HCT116 (cell line): Measurements from ENCODE around the gene F10. TPM values are rescaled to one million over a fixed set of nuclear protein-coding genes. Genes with fewer than 3 reads are reported as not detected.

Experiments used
- ATAC-seq: fragments of 200-7000 bp; cut with Tn5 transposase; 2 replicates; pipeline ENCODE4 v1.9.1; 2020; ENCODE audit warnings: mild to moderate bottlenecking, moderate library complexity
- BruUV-seq: library from RNA; stranded (reverse); fragments of 400-500 nt; replicated peaks from 2 replicates; lab custom pipeline; 2021; lab: Mats Ljungman, UMichigan
- CTCF ChIA-PET: fragments of 300-600 bp; sonication (Branson Sonifier 250); formaldehyde crosslinking; loops from one replicate; lab custom pipeline; 2021; ENCODE audit warnings: antibody characterized with exemption; lab: Charles Lee
- POLR2A ChIA-PET: fragments of 300-600, 350-600 bp; sonication (Branson Sonifier 250); formaldehyde crosslinking; loops from one replicate; lab custom pipeline; 2021; ENCODE audit warnings: antibody characterized with exemption; lab: Charles Lee
- RAD21 ChIA-PET, 2 experiments: fragments of 300-600 bp; sonication (Branson Sonifier 250); formaldehyde crosslinking; loops; one replicate each; lab custom pipeline; 2023; ENCODE audit warnings: low total read pairs in 2 of 2; ENCODE audit not compliant: uncharacterized antibody in 2 of 2, unreplicated experiment in 2 of 2, low non-redundant PET in 1 of 2; lab: Charles Lee
- DNase-seq: peaks from one replicate; pipeline ENCODE4 v3.0.0-alpha.2; 2010; ENCODE audit warnings: low read depth, low spot score
- H2AFZ ChIP-seq: fragments of 200-600 bp; shearing (Covaris generic), sonication (generic); 2 replicates; pipeline ENCODE4 v1.6.1; 2017; ENCODE audit warnings: low read depth, mixed run types, mixed read lengths, antibody characterized with exemption, low read length; ENCODE audit not compliant: poor library complexity, severe bottlenecking
- H3K27ac ChIP-seq: 2 replicates; pipeline ENCODE4 v1.5.1; 2012; ENCODE audit warnings: low read depth, low read length
- H3K27me3 ChIP-seq: fragments of 200-600 bp; sonication (generic); 2 replicates; pipeline ENCODE4 v1.6.1; 2016; ENCODE audit warnings: mixed run types, low read length, mixed read lengths; ENCODE audit not compliant: insufficient read depth
- H3K36me3 ChIP-seq, 2 experiments: fragments of 200-500 bp in 1 of 2; fragments of 200-600 bp in 1 of 2; sonication (Bioruptor generic) in 1 of 2; sonication (generic) in 1 of 2; 2 replicates each; pipeline versions ENCODE4 v1.5.1 to v1.6.1; 2014 to 2016; ENCODE audit warnings: low read length in 2 of 2, inconsistent platforms in 1 of 2, mixed read lengths in 1 of 2, mixed run types in 1 of 2; ENCODE audit not compliant: insufficient read depth in 2 of 2, control insufficient read depth in 1 of 2
- H3K4me1 ChIP-seq, 2 experiments: fragments of 200-600 bp in 1 of 2; sonication (generic) in 1 of 2; 2 replicates each; pipeline versions ENCODE4 v1.5.1 to v1.6.1; 2012 to 2017; ENCODE audit warnings: low read length in 2 of 2, inconsistent platforms in 1 of 2, mild to moderate bottlenecking in 1 of 2, mixed read lengths in 1 of 2, mixed run types in 1 of 2, moderate library complexity in 1 of 2; ENCODE audit not compliant: insufficient read depth in 2 of 2, control insufficient read depth in 1 of 2
- H3K4me2 ChIP-seq: fragments of 200-600 bp; sonication (generic); 2 replicates; pipeline ENCODE4 v1.6.1; 2017; ENCODE audit warnings: mixed run types, low read length, mixed read lengths
- H3K4me3 ChIP-seq, 2 experiments: fragments of 200-600 bp in 1 of 2; sonication (generic) in 1 of 2; replicated peaks in 1 of 2; 2 replicates each; pipeline ENCODE4 v1.5.1; 2011 to 2016; ENCODE audit warnings: low read length in 2 of 2, control low read depth in 1 of 2, low read depth in 1 of 2, mild to moderate bottlenecking in 1 of 2, mixed read lengths in 1 of 2, mixed run types in 1 of 2
- H3K79me2 ChIP-seq: fragments of 200-600 bp; sonication (generic); 2 replicates; pipeline ENCODE4 v1.6.1; 2017; ENCODE audit warnings: mild to moderate bottlenecking, mixed run types, low read length, moderate library complexity, mixed read lengths; ENCODE audit not compliant: insufficient read depth
- H3K9ac ChIP-seq: fragments of 200-600 bp; sonication (generic); 2 replicates; pipeline ENCODE4 v1.6.1; 2016; ENCODE audit warnings: low read length, mixed read lengths
- H3K9me2 ChIP-seq: fragments of 200-600 bp; sonication (generic), shearing (Covaris generic); 2 replicates; pipeline ENCODE4 v1.6.1; 2017; ENCODE audit warnings: mixed run types, mild to moderate bottlenecking, moderate library complexity; ENCODE audit not compliant: insufficient read depth
- H3K9me3 ChIP-seq, 2 experiments: fragments of 200-500 bp in 1 of 2; fragments of 200-600 bp in 1 of 2; sonication (Bioruptor generic) in 1 of 2; sonication (generic) in 1 of 2; 2 replicates each; pipeline ENCODE4 v1.6.1; 2014 to 2017; ENCODE audit warnings: low read length in 2 of 2, mixed read lengths in 2 of 2, inconsistent platforms in 1 of 2, low read depth in 1 of 2, mild to moderate bottlenecking in 1 of 2, mixed run types in 1 of 2, moderate library complexity in 1 of 2; ENCODE audit not compliant: control insufficient read depth in 1 of 2, insufficient read depth in 1 of 2
- H4K20me1 ChIP-seq: fragments of 200-600 bp; sonication (generic), shearing (Covaris generic); 2 replicates; pipeline ENCODE4 v1.6.1; 2017; ENCODE audit warnings: mixed run types, mild to moderate bottlenecking, moderate library complexity; ENCODE audit not compliant: insufficient read depth
- CBX3 ChIP-seq: IDR thresholded peaks from 2 replicates; pipeline ENCODE4 v1.6.1; 2012; ENCODE audit warnings: low read depth
- CEBPB ChIP-seq: IDR thresholded peaks from 2 replicates; pipeline ENCODE4 v1.6.1; 2012; ENCODE audit warnings: low read depth
- CTCF ChIP-seq, 3 experiments: fragments of 200-600 bp in 1 of 3; sonication (generic) in 1 of 3; IDR thresholded peaks in 2 of 3; conservative IDR thresholded peaks in 1 of 3; 2 replicates each; pipeline ENCODE4 v1.5.1; 2012 to 2017; ENCODE audit warnings: low read depth in 2 of 3, low read length in 2 of 3, antibody characterized with exemption in 1 of 3, borderline replicate concordance in 1 of 3, control low read depth in 1 of 3, mild to moderate bottlenecking in 1 of 3, mixed read lengths in 1 of 3, mixed run types in 1 of 3, moderate library complexity in 1 of 3; ENCODE audit not compliant: insufficient read depth in 1 of 3
- ELF1 ChIP-seq: IDR thresholded peaks from 2 replicates; pipeline ENCODE4 v1.6.1; 2012; ENCODE audit warnings: low read depth, borderline replicate concordance
- EZH2 ChIP-seq: fragments of 200-600 bp; sonication (generic); IDR thresholded peaks from 2 replicates; pipeline ENCODE4 v1.6.1; 2017; ENCODE audit warnings: antibody characterized with exemption, mixed run types
- EZH2phosphoT487 ChIP-seq: fragments of 200-600 bp; IDR thresholded peaks from 2 replicates; pipeline ENCODE4 v1.6.1; 2018; ENCODE audit warnings: antibody characterized with exemption, borderline replicate concordance
- FOSL1 ChIP-seq: IDR thresholded peaks from 2 replicates; pipeline ENCODE4 v1.6.1; 2012; ENCODE audit warnings: low read depth
- JUND ChIP-seq: IDR thresholded peaks from 2 replicates; pipeline ENCODE4 v1.6.1; 2012
- MAX ChIP-seq: IDR thresholded peaks from 2 replicates; pipeline ENCODE4 v1.6.1; 2012
- POLR2A ChIP-seq: IDR thresholded peaks from 2 replicates; pipeline ENCODE4 v1.7.0; 2011; ENCODE audit warnings: borderline replicate concordance; ENCODE audit not compliant: insufficient read depth, insufficient read length; ENCODE audit errors: extremely low read depth
- POLR2AphosphoS5 ChIP-seq: IDR thresholded peaks from 2 replicates; pipeline ENCODE4 v1.6.1; 2011; ENCODE audit warnings: mild to moderate bottlenecking, low read depth, low read length, moderate library complexity
- RAD21 ChIP-seq: IDR thresholded peaks from 2 replicates; pipeline ENCODE4 v1.6.1; 2012; ENCODE audit warnings: low read depth, mild to moderate bottlenecking
- SP1 ChIP-seq: IDR thresholded peaks from 2 replicates; pipeline ENCODE4 v1.6.1; 2012; ENCODE audit warnings: low read depth
- SRF ChIP-seq: IDR thresholded peaks from 2 replicates; pipeline ENCODE4 v1.6.1; 2012; ENCODE audit warnings: low read depth
- TCF7L2 ChIP-seq: IDR thresholded peaks from 2 replicates; pipeline ENCODE4 v1.7.0; 2011; ENCODE audit warnings: borderline replicate concordance, inconsistent platforms; ENCODE audit not compliant: insufficient read depth, insufficient read length; ENCODE audit errors: extremely low read depth
- YY1 ChIP-seq: IDR thresholded peaks from 2 replicates; pipeline ENCODE4 v1.6.1; 2011; ENCODE audit warnings: low read length, low read depth, moderate library complexity, mild to moderate bottlenecking; ENCODE audit not compliant: insufficient replicate concordance; ENCODE audit errors: extremely low read depth
- ZBTB33 ChIP-seq: IDR thresholded peaks from 2 replicates; pipeline ENCODE4 v1.6.1; 2011; ENCODE audit warnings: mild to moderate bottlenecking, low read length, moderate library complexity; ENCODE audit not compliant: insufficient replicate concordance; ENCODE audit errors: extremely low read depth
- intact Hi-C: fragments of 100-400 bp; cut with micrococcal nuclease; formaldehyde crosslinking; loops from 2 replicates; pipeline ENCODE4 v1.10.0; 2022
- total RNA-seq: library from RNA; stranded (reverse); gene quantifications from one replicate; pipeline ENCODE4 v1.2.1, GENCODE V29; 2021; ENCODE audit not compliant: unreplicated experiment
- TF ChIP-seq, protein P1 (sequence below): IDR thresholded peaks from 2 replicates; pipeline ENCODE4 v1.6.1; 2012
- TF ChIP-seq, protein P2 (sequence below): IDR thresholded peaks from 2 replicates; pipeline ENCODE4 v1.6.1; 2012; ENCODE audit warnings: low read depth

F10 gene
- total RNA-seq, 1 experiment from 2014 or later: 4.0 TPM

DNA sequence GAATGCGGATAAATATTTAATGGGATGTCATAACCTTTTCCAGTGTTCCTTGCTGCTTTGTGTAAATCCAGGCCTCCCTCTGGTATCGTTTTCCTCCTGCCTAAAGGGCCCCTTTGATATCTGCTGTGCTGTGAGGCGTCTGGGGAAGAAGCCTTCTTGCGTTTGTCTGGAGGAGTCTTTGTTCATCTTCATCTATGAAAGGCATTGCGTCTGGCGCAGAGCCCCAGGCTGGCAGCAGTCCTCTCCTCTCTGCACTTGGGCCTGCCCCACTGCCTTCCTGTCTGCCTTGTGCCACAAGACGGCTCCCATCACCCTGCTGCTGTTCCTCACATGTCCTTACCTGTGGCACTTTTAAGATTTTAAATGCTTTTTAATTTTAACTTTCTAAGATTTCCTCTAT lies 45.6 kb downstream of the F10 start:
- TF ChIP-seq ZBTB33: no peak
- TF ChIP-seq, protein P1, sequence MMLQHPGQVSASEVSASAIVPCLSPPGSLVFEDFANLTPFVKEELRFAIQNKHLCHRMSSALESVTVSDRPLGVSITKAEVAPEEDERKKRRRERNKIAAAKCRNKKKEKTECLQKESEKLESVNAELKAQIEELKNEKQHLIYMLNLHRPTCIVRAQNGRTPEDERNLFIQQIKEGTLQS: no peak
- TF ChIP-seq POLR2A: no peak
- TF ChIP-seq YY1: no peak
- no peak for TF ChIP-seq SP1
- no peak for TF ChIP-seq ELF1
- no peak for TF ChIP-seq CBX3
- TF ChIP-seq, protein P2, sequence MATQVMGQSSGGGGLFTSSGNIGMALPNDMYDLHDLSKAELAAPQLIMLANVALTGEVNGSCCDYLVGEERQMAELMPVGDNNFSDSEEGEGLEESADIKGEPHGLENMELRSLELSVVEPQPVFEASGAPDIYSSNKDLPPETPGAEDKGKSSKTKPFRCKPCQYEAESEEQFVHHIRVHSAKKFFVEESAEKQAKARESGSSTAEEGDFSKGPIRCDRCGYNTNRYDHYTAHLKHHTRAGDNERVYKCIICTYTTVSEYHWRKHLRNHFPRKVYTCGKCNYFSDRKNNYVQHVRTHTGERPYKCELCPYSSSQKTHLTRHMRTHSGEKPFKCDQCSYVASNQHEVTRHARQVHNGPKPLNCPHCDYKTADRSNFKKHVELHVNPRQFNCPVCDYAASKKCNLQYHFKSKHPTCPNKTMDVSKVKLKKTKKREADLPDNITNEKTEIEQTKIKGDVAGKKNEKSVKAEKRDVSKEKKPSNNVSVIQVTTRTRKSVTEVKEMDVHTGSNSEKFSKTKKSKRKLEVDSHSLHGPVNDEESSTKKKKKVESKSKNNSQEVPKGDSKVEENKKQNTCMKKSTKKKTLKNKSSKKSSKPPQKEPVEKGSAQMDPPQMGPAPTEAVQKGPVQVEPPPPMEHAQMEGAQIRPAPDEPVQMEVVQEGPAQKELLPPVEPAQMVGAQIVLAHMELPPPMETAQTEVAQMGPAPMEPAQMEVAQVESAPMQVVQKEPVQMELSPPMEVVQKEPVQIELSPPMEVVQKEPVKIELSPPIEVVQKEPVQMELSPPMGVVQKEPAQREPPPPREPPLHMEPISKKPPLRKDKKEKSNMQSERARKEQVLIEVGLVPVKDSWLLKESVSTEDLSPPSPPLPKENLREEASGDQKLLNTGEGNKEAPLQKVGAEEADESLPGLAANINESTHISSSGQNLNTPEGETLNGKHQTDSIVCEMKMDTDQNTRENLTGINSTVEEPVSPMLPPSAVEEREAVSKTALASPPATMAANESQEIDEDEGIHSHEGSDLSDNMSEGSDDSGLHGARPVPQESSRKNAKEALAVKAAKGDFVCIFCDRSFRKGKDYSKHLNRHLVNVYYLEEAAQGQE: no peak
- TF ChIP-seq RAD21: no peak
- TF ChIP-seq MAX: no peak
- no peak for TF ChIP-seq SRF
- no peak for TF ChIP-seq CEBPB
- no peak for TF ChIP-seq POLR2AphosphoS5
- no peak for TF ChIP-seq TCF7L2
- no peak for TF ChIP-seq FOSL1
- no peak for TF ChIP-seq CTCF (IDR thresholded peaks at IDR 0.05 in 2 of 3, conservative IDR thresholded peaks at IDR 0.05 in 1 of 3; ENCODE audit: borderline replicate concordance in 1 of 3, insufficient read depth in 1 of 3, low read depth in 2 of 3, low read length in 2 of 3)
- TF ChIP-seq EZH2: no peak
- no peak for TF ChIP-seq JUND
- no peak for TF ChIP-seq EZH2phosphoT487
- POLR2A ChIA-PET: no interaction called here
- Histone ChIP-seq H3K4me2 (no peak overlapping the region), H3K27me3 (peaks cover 1% of the 10 kb centered on the region; the same call in 1 of the 2 replicates), H3K9me3 (no peaks in the 10 kb centered on the region), H4K20me1 (no peaks in the 10 kb centered on the region), H3K36me3 (peaks cover 3 to 8% of the 10 kb centered on the region in 2 experiments; a peak in 2 of 4 replicates), H3K4me1 (no peaks in the 10 kb centered on the region), H3K79me2 (no peaks in the 10 kb centered on the region), H3K27ac (no peak overlapping the region), H2AFZ (no peak overlapping the region), H3K4me3 (no peak overlapping the region), H3K9me2 (no peaks in the 10 kb centered on the region), H3K9ac (no peak overlapping the region)
- no peak for DNase-seq
- intact Hi-C loops: no loop called here
- no peak for ATAC-seq
- CTCF ChIA-PET: no interaction called here
- no TSS peak for BruUV-seq
- RAD21 ChIA-PET: no interaction called here
